Dendritic cell treated with granulocyte-macrophage colony-stimulating factor and Interleukin-4, amounts not matched to agents 40 ng/mL and 50 ng/mL, for 4 days (primary cell): ENCODE data around the gene AMOTL1.
"Not testable (repeated sequence)": the region's sequence is repeated elsewhere in the genome, so short reads cannot be mapped to it uniquely, and the experiment has no call there.

Experiments
- H3K27ac Mint-ChIP-seq: one replicate; pipeline ENCODE4 v1.8.0; 2022; ENCODE audit warnings: mild to moderate bottlenecking, mixed read lengths
- H3K27me3 Mint-ChIP-seq: one replicate; pipeline ENCODE4 v1.8.0; 2022; ENCODE audit warnings: mild to moderate bottlenecking, mixed read lengths
- H3K36me3 Mint-ChIP-seq: one replicate; pipeline ENCODE4 v1.8.0; 2022; ENCODE audit warnings: low read depth, mixed read lengths
- H3K4me1 Mint-ChIP-seq: one replicate; pipeline ENCODE4 v1.8.0; 2022; ENCODE audit warnings: low read depth, mixed read lengths
- H3K4me3 Mint-ChIP-seq: one replicate; pipeline ENCODE4 v1.8.0; 2022; ENCODE audit warnings: mild to moderate bottlenecking, moderate library complexity, mixed read lengths
- H3K9me3 Mint-ChIP-seq: one replicate; pipeline ENCODE4 v1.8.0; 2022; ENCODE audit warnings: mixed read lengths
- intact Hi-C: fragments of 100-400 bp; cut with micrococcal nuclease; formaldehyde crosslinking; loops from one replicate; pipeline ENCODE4 v1.15.0; 2022

The AMOTL1 gene

GRCh38 chr11:94838027-94838731 lies 70.0 kb downstream of the AMOTL1 start:
- H3K9me3 Mint-ChIP-seq = no peaks in the 10 kb centered on the region
- H3K27me3 Mint-ChIP-seq = no peaks in the 10 kb centered on the region
- intact Hi-C loops = no loop called here
- no peaks in the 10 kb centered on the region for H3K4me1 Mint-ChIP-seq
- H3K4me3 Mint-ChIP-seq = no peak overlapping the region
- no peaks in the 10 kb centered on the region for H3K36me3 Mint-ChIP-seq
- no peak overlapping the region for H3K27ac Mint-ChIP-seq

GRCh38 chr11:94840209-94840608 lies 72.1 kb downstream of the AMOTL1 start:
- H3K36me3 Mint-ChIP-seq = no peaks in the 10 kb centered on the region
- H3K4me3 Mint-ChIP-seq = no peak overlapping the region
- no peaks in the 10 kb centered on the region for H3K27me3 Mint-ChIP-seq
- no peaks in the 10 kb centered on the region for H3K4me1 Mint-ChIP-seq
- intact Hi-C loops = no loop called here
- no peaks in the 10 kb centered on the region for H3K9me3 Mint-ChIP-seq
- H3K27ac Mint-ChIP-seq = no peak overlapping the region

GRCh38 chr11:94844031-94844430 lies 75.9 kb downstream of the AMOTL1 start:
- no peaks in the 10 kb centered on the region for H3K27me3 Mint-ChIP-seq
- intact Hi-C loops = no loop called here
- no peaks in the 10 kb centered on the region for H3K4me1 Mint-ChIP-seq
- no peaks in the 10 kb centered on the region for H3K9me3 Mint-ChIP-seq
- H3K36me3 Mint-ChIP-seq = no peaks in the 10 kb centered on the region
- no peak overlapping the region for H3K4me3 Mint-ChIP-seq
- no peak overlapping the region for H3K27ac Mint-ChIP-seq

DNA sequence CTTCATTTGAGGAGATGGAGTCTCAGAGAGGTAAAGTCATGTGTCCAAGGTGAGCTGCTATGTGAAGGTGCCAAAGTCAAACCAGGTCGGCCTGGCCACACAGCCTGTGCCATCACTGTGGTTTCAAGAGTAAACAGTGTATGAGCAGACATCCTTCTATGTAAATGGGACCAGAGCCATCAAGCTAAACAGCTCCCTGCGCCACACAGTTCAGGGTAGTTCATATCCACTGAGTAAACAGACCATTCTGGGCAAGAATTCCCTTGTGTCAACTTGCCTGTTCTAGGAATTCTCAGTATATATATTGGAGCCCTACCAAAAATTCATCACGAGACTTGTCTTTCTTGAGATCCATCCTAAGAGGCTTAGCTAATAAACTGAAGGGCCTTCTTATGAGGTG lies 77.5 kb downstream of the AMOTL1 start:
- H3K27me3 Mint-ChIP-seq = no peaks in the 10 kb centered on the region
- H3K9me3 Mint-ChIP-seq = no peaks in the 10 kb centered on the region
- H3K27ac Mint-ChIP-seq = no peak overlapping the region
- no peak overlapping the region for H3K4me3 Mint-ChIP-seq
- no peaks in the 10 kb centered on the region for H3K4me1 Mint-ChIP-seq
- no peaks in the 10 kb centered on the region for H3K36me3 Mint-ChIP-seq
- intact Hi-C loops = no loop called here

- Mint-ChIP-seq H3K4me3 (no peak overlapping the region), H3K9me3 (no peaks in the 10 kb centered on the region)
- intact Hi-C loops = no loop called here
These were observed 81.7 kb downstream of the AMOTL1 start for GRCh38 chr11:94849839-94850238.

DNA sequence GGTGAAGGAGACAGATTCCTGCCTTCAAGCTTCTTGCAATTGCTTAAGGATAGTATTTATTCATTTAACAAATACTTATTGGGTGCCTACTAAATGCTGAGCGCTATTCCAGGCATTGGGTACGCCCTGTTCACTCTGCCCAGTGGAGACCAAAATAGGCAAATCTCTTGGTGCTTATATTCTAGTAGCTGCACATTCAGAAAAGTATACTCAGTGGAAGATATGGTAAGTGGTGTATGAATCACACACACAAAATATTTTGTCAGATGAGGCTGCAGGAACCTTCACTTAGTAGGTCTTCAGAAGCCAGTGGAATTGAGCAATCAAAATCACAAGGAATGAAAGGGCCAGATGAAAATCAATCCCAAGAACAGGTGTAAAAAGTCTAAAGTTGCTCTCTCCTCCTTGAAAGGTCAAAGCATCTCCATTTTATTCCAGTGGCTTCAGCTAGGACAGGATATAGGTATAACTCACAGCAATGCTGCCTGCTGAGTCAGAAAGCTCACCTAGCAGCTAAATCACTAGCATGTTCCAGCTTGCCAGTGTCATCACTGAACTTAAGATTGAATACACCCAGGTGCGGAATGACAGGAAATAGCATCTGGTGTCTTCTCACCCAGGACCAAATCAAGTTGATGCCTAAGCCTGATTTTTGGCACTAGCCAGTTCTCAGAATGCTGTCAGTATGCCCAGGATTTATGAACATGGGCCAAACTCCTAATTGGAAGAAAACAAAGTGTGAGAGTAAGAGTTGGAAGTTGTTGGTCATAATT lies 83.9 kb downstream of the AMOTL1 start:
- no peaks in the 10 kb centered on the region for H3K9me3 Mint-ChIP-seq
- no peaks in the 10 kb centered on the region for H3K27me3 Mint-ChIP-seq
- no peaks in the 10 kb centered on the region for H3K4me1 Mint-ChIP-seq
- H3K36me3 Mint-ChIP-seq = peaks cover 6% of the 10 kb centered on the region
- no peak overlapping the region for H3K27ac Mint-ChIP-seq
- H3K4me3 Mint-ChIP-seq = no peak overlapping the region
- intact Hi-C loops = no loop called here

More at GRCh38 chr11:94849839-94850238, 81.7 kb downstream of the AMOTL1 start:
- Mint-ChIP-seq H3K27ac (no peak overlapping the region), H3K27me3 (no peaks in the 10 kb centered on the region), H3K4me1 (no peaks in the 10 kb centered on the region), H3K36me3 (peaks cover 6% of the 10 kb centered on the region)

DNA sequence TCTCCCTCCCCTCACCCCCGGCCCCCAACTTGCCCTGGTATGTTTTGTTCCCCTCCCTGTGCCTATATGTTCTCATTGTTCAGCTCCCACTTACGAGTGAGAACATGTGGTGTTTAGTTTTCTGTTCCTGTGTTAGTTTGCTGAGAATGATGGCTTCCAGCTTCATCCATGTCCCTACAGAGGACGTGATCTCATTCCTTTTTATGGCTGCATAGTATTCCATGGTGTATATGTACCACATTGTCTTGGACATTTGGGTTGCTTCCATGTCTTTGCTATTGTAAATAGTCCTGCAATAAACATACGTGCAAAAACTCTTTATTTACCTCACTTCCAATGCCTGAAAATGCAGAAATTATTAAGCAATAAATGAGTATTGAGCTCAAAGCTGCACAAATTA lies 85.1 kb downstream of the AMOTL1 start:
- H3K27ac Mint-ChIP-seq, H3K36me3 Mint-ChIP-seq, H3K4me1 Mint-ChIP-seq, intact Hi-C loops, H3K27me3 Mint-ChIP-seq, H3K4me3 Mint-ChIP-seq, H3K9me3 Mint-ChIP-seq: not testable (repeated sequence)

GRCh38 chr11:94853836-94854235 lies 85.7 kb downstream of the AMOTL1 start:
- Mint-ChIP-seq H3K27ac (no peak overlapping the region), H3K27me3 (no peaks in the 10 kb centered on the region), H3K4me3 (no peak overlapping the region), H3K36me3 (peaks cover 6% of the 10 kb centered on the region), H3K4me1 (no peaks in the 10 kb centered on the region), H3K9me3 (no peaks in the 10 kb centered on the region)
- intact Hi-C loops = no loop called here

DNA sequence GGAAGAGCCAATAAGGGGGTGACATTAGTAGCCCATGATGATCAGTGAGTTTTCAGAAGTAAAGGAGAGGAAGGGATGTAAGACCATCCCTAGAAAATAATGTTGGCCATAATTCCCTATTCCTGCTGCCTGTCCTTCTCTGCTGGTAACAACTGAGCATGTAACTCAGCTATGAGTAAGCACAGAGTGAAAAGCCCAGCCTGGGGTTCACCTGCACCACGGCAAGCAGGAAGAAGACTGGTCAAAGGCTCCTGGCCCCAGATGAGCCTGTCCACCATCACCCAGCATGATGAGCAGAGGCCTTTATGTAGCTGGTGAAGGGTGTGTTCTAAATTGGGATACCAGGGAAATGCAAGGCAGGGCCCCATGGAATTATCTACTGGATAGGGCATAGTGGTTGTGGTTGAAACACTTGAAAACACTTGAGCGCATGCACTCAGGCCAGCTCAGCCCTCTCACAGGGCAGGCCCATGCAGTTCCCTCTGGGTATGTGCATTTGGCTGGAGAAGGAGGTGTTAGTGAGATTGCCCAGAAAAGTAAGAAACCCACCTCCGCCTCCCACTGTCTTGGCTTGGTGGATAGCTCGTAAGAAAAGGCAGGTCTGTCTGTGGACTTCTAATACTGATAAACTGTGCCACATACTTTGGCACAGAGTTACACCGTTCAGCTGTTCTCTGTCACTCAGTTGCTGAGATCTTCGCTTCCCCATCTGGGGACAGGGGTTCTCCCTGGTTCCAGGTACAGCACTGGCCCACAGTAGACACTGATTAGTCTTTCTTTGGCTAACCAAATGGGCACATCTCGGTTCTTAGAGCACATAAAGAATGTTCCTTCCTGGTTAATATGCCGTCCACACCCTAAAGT lies 86.8 kb downstream of the AMOTL1 start:
- Mint-ChIP-seq H3K9me3 (no peaks in the 10 kb centered on the region), H3K4me3 (no peak overlapping the region), H3K4me1 (no peaks in the 10 kb centered on the region), H3K27ac (no peak overlapping the region), H3K36me3 (peaks cover 6% of the 10 kb centered on the region), H3K27me3 (no peaks in the 10 kb centered on the region)
- intact Hi-C loops = no loop called here

DNA sequence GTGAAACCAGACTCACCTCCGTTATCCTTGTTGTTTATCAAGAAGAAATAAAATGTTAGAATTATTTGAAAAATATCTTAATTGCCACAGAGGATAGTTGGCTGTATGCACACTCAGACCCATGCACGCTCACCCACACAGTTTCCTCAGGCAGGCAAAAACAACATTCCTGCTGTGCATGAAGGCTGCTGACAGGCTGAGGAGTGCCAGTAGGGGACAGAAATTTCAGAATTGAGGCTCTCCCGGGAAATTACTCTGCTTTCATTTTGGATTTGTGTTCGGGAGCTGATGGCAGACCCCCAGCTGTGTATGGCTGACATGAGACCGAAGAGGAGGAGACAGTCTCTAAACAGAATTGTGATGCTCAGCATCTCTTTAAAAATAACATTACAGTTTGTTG lies 87.5 kb downstream of the AMOTL1 start:
- no peaks in the 10 kb centered on the region for H3K9me3 Mint-ChIP-seq
- no peaks in the 10 kb centered on the region for H3K27me3 Mint-ChIP-seq
- H3K4me1 Mint-ChIP-seq = no peaks in the 10 kb centered on the region
- intact Hi-C loops = no loop called here
- H3K36me3 Mint-ChIP-seq = peaks cover 6% of the 10 kb centered on the region
- no peak overlapping the region for H3K4me3 Mint-ChIP-seq
- H3K27ac Mint-ChIP-seq = no peak overlapping the region

- Mint-ChIP-seq H3K4me1 (no peaks in the 10 kb centered on the region), H3K4me3 (no peak overlapping the region), H3K36me3 (peaks cover 6% of the 10 kb centered on the region), H3K27ac (no peak overlapping the region), H3K27me3 (no peaks in the 10 kb centered on the region), H3K9me3 (no peaks in the 10 kb centered on the region)
- intact Hi-C loops = no loop called here
These were observed 88.3 kb downstream of the AMOTL1 start for GRCh38 chr11:94856443-94856842.

DNA sequence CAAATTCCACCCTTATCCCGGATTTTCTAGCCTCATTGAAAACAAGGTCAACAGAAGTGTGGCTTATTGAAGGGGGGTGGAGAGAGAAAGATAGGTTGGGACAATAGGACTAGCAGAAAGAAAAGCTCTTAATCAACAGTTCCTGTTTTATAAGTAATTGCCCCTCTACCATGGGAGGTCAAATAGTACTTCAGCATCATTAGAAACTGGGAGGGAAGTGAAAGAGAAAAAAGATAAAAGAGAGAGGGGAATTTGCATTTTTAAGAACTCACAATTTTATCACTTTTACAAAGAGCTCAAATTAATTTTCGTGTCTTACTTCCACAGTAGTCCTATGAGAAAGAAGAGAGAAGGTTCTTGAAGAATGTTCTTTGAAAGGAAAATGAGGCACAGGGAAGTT lies 89.2 kb downstream of the AMOTL1 start:
- no peak overlapping the region for H3K4me3 Mint-ChIP-seq
- H3K27ac Mint-ChIP-seq = no peak overlapping the region
- H3K9me3 Mint-ChIP-seq = no peaks in the 10 kb centered on the region
- intact Hi-C loops = no loop called here
- no peaks in the 10 kb centered on the region for H3K27me3 Mint-ChIP-seq
- H3K36me3 Mint-ChIP-seq = peaks cover 6% of the 10 kb centered on the region
- no peaks in the 10 kb centered on the region for H3K4me1 Mint-ChIP-seq

GRCh38 chr11:94858012-94858705 lies 90.0 kb downstream of the AMOTL1 start:
- Mint-ChIP-seq H3K27ac (no peak overlapping the region), H3K27me3 (no peaks in the 10 kb centered on the region), H3K4me3 (no peak overlapping the region), H3K9me3 (no peaks in the 10 kb centered on the region), H3K36me3 (peaks cover 6% of the 10 kb centered on the region), H3K4me1 (no peaks in the 10 kb centered on the region)
- intact Hi-C loops = no loop called here

- no peaks in the 10 kb centered on the region for H3K9me3 Mint-ChIP-seq
- no peak overlapping the region for H3K27ac Mint-ChIP-seq
- intact Hi-C loops = no loop called here
- no peaks in the 10 kb centered on the region for H3K4me1 Mint-ChIP-seq
- H3K4me3 Mint-ChIP-seq = no peak overlapping the region
- H3K36me3 Mint-ChIP-seq = no peaks in the 10 kb centered on the region
- no peaks in the 10 kb centered on the region for H3K27me3 Mint-ChIP-seq
These were observed 92.2 kb downstream of the AMOTL1 start for GRCh38 chr11:94860333-94860732.
